GM12892 (cell line): ENCODE results near the gene MYO5A.

Experiments
- POLR2A ChIP-seq: IDR thresholded peaks from 2 replicates; pipeline ENCODE4 v1.6.1; 2011; ENCODE audit warnings: low read depth, low read length, control low read depth
- POLR2AphosphoS5 ChIP-seq: IDR thresholded peaks from 2 replicates; pipeline ENCODE4 v1.6.1; 2011; ENCODE audit warnings: low read depth, low read length, control low read depth
- TAF1 ChIP-seq: IDR thresholded peaks from 2 replicates; pipeline ENCODE4 v1.6.1; 2011; ENCODE audit warnings: low read depth, mild to moderate bottlenecking, control low read depth, low read length, borderline replicate concordance

GRCh38 chr15:52276256-52276770 lies 252.4 kb downstream of the MYO5A start:
- TF ChIP-seq TAF1 (no peak), POLR2AphosphoS5 (no peak), POLR2A (no peak)
